Gastrocnemius medialis (tissue), 4 donors: Measurements from ENCODE around the gene HLTF.

ENCODE experiments used
- POLR2A ChIP-seq, 2 donors: fragments of 450-650 bp; IDR thresholded peaks; one replicate each; pipeline ENCODE4 v1.6.1; 2017; ENCODE audit warnings: antibody characterized with exemption in 2 of 2, mild to moderate bottlenecking in 2 of 2, moderate library complexity in 2 of 2
- TF ChIP-seq, protein P1 (sequence below), 5 experiments: fragments of 450-650 bp in 3 of 5; fragments of 200-600 bp in 2 of 5; sonication (generic) in 2 of 5; IDR thresholded peaks in 4 of 5; conservative IDR thresholded peaks in 1 of 5; 1 replicate in 4 of 5; 2 replicates in 1 of 5; pipeline ENCODE4 v1.5.1; 2016 to 2019; ENCODE audit warnings: antibody characterized with exemption in 5 of 5, mild to moderate bottlenecking in 3 of 5, moderate library complexity in 3 of 5

DNA sequence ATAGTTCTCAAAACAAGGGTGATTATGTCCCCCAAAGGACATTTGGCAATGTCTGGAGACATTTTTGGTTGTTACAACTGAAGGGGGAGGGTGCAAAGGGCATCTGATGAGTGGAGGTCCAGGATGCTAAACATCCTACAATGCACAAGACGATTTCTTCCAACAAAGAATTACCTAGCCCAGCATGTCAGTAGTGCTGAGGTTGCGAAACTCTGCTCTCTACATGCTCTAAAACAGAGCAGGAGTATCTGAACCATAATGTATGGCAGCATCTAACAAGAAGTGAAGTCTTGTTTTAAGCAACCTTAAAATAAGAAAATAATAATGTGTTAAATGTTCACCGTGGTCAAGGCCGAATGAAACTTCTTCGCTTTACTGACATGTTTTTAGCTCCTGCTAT is 88.0 kb downstream of the HLTF start:
- TF ChIP-seq, protein P1, sequence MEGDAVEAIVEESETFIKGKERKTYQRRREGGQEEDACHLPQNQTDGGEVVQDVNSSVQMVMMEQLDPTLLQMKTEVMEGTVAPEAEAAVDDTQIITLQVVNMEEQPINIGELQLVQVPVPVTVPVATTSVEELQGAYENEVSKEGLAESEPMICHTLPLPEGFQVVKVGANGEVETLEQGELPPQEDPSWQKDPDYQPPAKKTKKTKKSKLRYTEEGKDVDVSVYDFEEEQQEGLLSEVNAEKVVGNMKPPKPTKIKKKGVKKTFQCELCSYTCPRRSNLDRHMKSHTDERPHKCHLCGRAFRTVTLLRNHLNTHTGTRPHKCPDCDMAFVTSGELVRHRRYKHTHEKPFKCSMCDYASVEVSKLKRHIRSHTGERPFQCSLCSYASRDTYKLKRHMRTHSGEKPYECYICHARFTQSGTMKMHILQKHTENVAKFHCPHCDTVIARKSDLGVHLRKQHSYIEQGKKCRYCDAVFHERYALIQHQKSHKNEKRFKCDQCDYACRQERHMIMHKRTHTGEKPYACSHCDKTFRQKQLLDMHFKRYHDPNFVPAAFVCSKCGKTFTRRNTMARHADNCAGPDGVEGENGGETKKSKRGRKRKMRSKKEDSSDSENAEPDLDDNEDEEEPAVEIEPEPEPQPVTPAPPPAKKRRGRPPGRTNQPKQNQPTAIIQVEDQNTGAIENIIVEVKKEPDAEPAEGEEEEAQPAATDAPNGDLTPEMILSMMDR (IDR thresholded peaks at IDR 0.05 in 4 of 5, conservative IDR thresholded peaks at IDR 0.05 in 1 of 5) = no peak
- TF ChIP-seq POLR2A (IDR thresholded peaks at IDR 0.05) = no peak
